Fibroblast of skin of back (primary cell): ENCODE results near the gene CNRIP1.
"Not testable (repeated sequence)": the region's sequence is repeated elsewhere in the genome, so short reads cannot be mapped to it uniquely, and the experiment has no call there.

Experiments
- DNase-seq: peaks from one replicate; pipeline ENCODE4 v3.0.0-alpha.2; 2013

Gene CNRIP1

GRCh38 chr2:68340226-68341061, 20.7 kb upstream of the CNRIP1 start:
- DNase-seq: no peak

GRCh38 chr2:68336192-68336591, 16.4 kb upstream of the CNRIP1 start:
- peak; percentile 85 for DNase-seq

- no peak for DNase-seq
These were observed 14.2 kb upstream of the CNRIP1 start for GRCh38 chr2:68333931-68334330.

- no peak for DNase-seq
These were observed 13.3 kb upstream of the CNRIP1 start for GRCh38 chr2:68333009-68333408.

- peak; percentile 65 for DNase-seq
These were observed 10.9 kb upstream of the CNRIP1 start for GRCh38 chr2:68330691-68331090.

- no peak for DNase-seq
These were observed 9.2 kb upstream of the CNRIP1 start for GRCh38 chr2:68328901-68329300.

- no peak for DNase-seq
These were observed 5.3 kb upstream of the CNRIP1 start for GRCh38 chr2:68325056-68325455.

- DNase-seq: no peak
These were observed 431 bp upstream of the CNRIP1 start for GRCh38 chr2:68320118-68320641.

- peak; percentile 24 for DNase-seq
These were observed 793 bp downstream of the CNRIP1 start for GRCh38 chr2:68318914-68319397.

- DNase-seq: peak; percentile 9
These were observed 1.5 kb downstream of the CNRIP1 start for GRCh38 chr2:68317971-68318913.

GRCh38 chr2:68316111-68316510, 3.6 kb downstream of the CNRIP1 start:
- DNase-seq: peak; percentile 31

- no peak for DNase-seq
These were observed 8.7 kb downstream of the CNRIP1 start for GRCh38 chr2:68311033-68311432.

GRCh38 chr2:68309426-68309825, 10.3 kb downstream of the CNRIP1 start:
- no peak for DNase-seq

GRCh38 chr2:68303902-68304272, 15.9 kb downstream of the CNRIP1 start:
- not testable (repeated sequence) for DNase-seq

- DNase-seq: no peak
These were observed 16.5 kb downstream of the CNRIP1 start for GRCh38 chr2:68303033-68303901.

- peak; percentile 48 for DNase-seq
These were observed 17.4 kb downstream of the CNRIP1 start for GRCh38 chr2:68302281-68302875.

- no peak for DNase-seq
These were observed 24.2 kb downstream of the CNRIP1 start for GRCh38 chr2:68295516-68295915.

- DNase-seq: no peak
These were observed 24.8 kb downstream of the CNRIP1 start for GRCh38 chr2:68294913-68295312.

GRCh38 chr2:68294187-68294586, 25.6 kb downstream of the CNRIP1 start:
- DNase-seq: no peak

GRCh38 chr2:68293755-68294154, 26.0 kb downstream of the CNRIP1 start:
- DNase-seq: no peak

- DNase-seq: no peak
These were observed 26.7 kb downstream of the CNRIP1 start for GRCh38 chr2:68293024-68293423.
